IMR-90 (cell line): ENCODE measurements around the gene FBXL20. TPM values are rescaled to one million over a fixed set of nuclear protein-coding genes. Genes with fewer than 3 reads are reported as not detected.

Source experiments
- ATAC-seq: fragments of 200-7000 bp; cut with Tn5 transposase; 2 replicates; pipeline ENCODE4 v1.9.1; 2020; ENCODE audit warnings: low read depth, mild to moderate bottlenecking, moderate library complexity
- BruUV-seq: library from RNA; stranded (reverse); fragments of 400-500 nt; replicated peaks from 2 replicates; lab custom pipeline; 2021; lab: Mats Ljungman, UMichigan
- CTCF ChIA-PET: fragments of 300-600 bp; formaldehyde crosslinking; extraction: SDS; loops from one replicate; lab custom pipeline; 2021; ENCODE audit warnings: antibody characterized with exemption; lab: Yijun Ruan, JAX
- POLR2A ChIA-PET: fragments of 300-600 bp; sonication (Branson Sonifier 250); formaldehyde crosslinking; loops from one replicate; lab custom pipeline; 2022; ENCODE audit warnings: antibody characterized with exemption; ENCODE audit not compliant: unreplicated experiment; lab: Charles Lee
- DNase-seq: peaks from one replicate; pipeline ENCODE4 v3.0.0; 2013
- H2AFZ ChIP-seq: replicated peaks from 2 replicates; pipeline ENCODE3; 2013; ENCODE audit warnings: low read length, mild to moderate bottlenecking; ENCODE audit not compliant: poor library complexity
- H2AK5ac ChIP-seq: 2 replicates; pipeline ENCODE4 v1.6.1; 2013; ENCODE audit warnings: low read depth, low read length, inconsistent platforms
- H2AK9ac ChIP-seq: replicated peaks from 2 replicates; pipeline ENCODE3; 2013; ENCODE audit warnings: mild to moderate bottlenecking, low read depth, low read length, moderate library complexity; ENCODE audit not compliant: poor library complexity
- H2BK120ac ChIP-seq: 2 replicates; pipeline ENCODE4 v1.6.1; 2013; ENCODE audit warnings: low read depth, low read length, inconsistent platforms
- H2BK15ac ChIP-seq: 3 replicates; pipeline ENCODE4 v1.6.1; 2013; ENCODE audit warnings: low read depth, low read length, inconsistent platforms
- H2BK20ac ChIP-seq: 2 replicates; pipeline ENCODE4 v1.6.1; 2013; ENCODE audit warnings: low read depth, mild to moderate bottlenecking, inconsistent platforms, low read length, moderate library complexity
- H2BK5ac ChIP-seq: 2 replicates; pipeline ENCODE4 v1.6.1; 2013; ENCODE audit warnings: mild to moderate bottlenecking, low read depth, low read length, inconsistent platforms; ENCODE audit not compliant: poor library complexity, severe bottlenecking
- H3K14ac ChIP-seq: replicated peaks from 2 replicates; pipeline ENCODE4 v1.6.1; 2013; ENCODE audit warnings: low read depth, low read length, inconsistent platforms
- H3K18ac ChIP-seq: 2 replicates; pipeline ENCODE4 v1.6.1; 2013; ENCODE audit warnings: low read depth, low read length, control low read depth
- H3K23ac ChIP-seq: 2 replicates; pipeline ENCODE4 v1.6.1; 2013; ENCODE audit warnings: low read depth, low read length, inconsistent platforms
- H3K27ac ChIP-seq: 2 replicates; pipeline ENCODE4 v1.5.1; 2013; ENCODE audit warnings: mild to moderate bottlenecking, control low read depth, low read length; ENCODE audit not compliant: insufficient read depth
- H3K27me3 ChIP-seq: 2 replicates; pipeline ENCODE4 v1.6.1; 2013; ENCODE audit warnings: low read length; ENCODE audit not compliant: control insufficient read depth, insufficient read depth
- H3K36me3 ChIP-seq: 2 replicates; pipeline ENCODE4 v1.6.1; 2013; ENCODE audit warnings: low read length, mixed read lengths; ENCODE audit not compliant: control insufficient read depth, insufficient read depth
- H3K4ac ChIP-seq: 2 replicates; pipeline ENCODE4 v1.6.1; 2013; ENCODE audit warnings: low read depth, low read length, inconsistent platforms
- H3K4me1 ChIP-seq: 2 replicates; pipeline ENCODE4 v1.6.1; 2013; ENCODE audit warnings: low read length, mixed read lengths; ENCODE audit not compliant: control insufficient read depth, insufficient read depth
- H3K4me2 ChIP-seq: 2 replicates; pipeline ENCODE4 v1.6.1; 2013; ENCODE audit warnings: low read depth, mild to moderate bottlenecking, control low read depth, low read length, moderate library complexity
- H3K4me3 ChIP-seq: 2 replicates; pipeline ENCODE4 v1.5.1; 2013; ENCODE audit warnings: low read depth, mild to moderate bottlenecking, control low read depth, low read length, moderate library complexity; ENCODE audit not compliant: insufficient read depth
- H3K56ac ChIP-seq: 2 replicates; pipeline ENCODE4 v1.6.1; 2013; ENCODE audit warnings: low read length, inconsistent platforms; ENCODE audit not compliant: insufficient read depth; ENCODE audit errors: extremely low read depth
- H3K79me1 ChIP-seq, 2 experiments: 2 replicates each; pipeline ENCODE4 v1.6.1; 2013; ENCODE audit warnings: low read length in 2 of 2, inconsistent platforms in 1 of 2, low read depth in 1 of 2
- H3K9ac ChIP-seq: 2 replicates; pipeline ENCODE4 v1.6.1; 2013; ENCODE audit warnings: low read depth, low read length, control low read depth
- H3K9me1 ChIP-seq: 2 replicates; pipeline ENCODE4 v1.6.1; 2013; ENCODE audit warnings: low read length, inconsistent platforms; ENCODE audit not compliant: insufficient read depth
- H3K9me3 ChIP-seq: 2 replicates; pipeline ENCODE4 v1.6.1; 2013; ENCODE audit warnings: low read length; ENCODE audit not compliant: control insufficient read depth, insufficient read depth
- H4K20me1 ChIP-seq: 2 replicates; pipeline ENCODE4 v1.6.1; 2013; ENCODE audit warnings: low read length, inconsistent platforms; ENCODE audit not compliant: insufficient read depth
- H4K5ac ChIP-seq: 2 replicates; pipeline ENCODE4 v1.6.1; 2013; ENCODE audit warnings: mild to moderate bottlenecking, low read depth, low read length, control low read depth
- H4K8ac ChIP-seq, 2 experiments: 2 replicates each; pipeline ENCODE4 v1.6.1; 2013; ENCODE audit warnings: low read depth in 2 of 2, low read length in 2 of 2, control low read depth in 1 of 2, inconsistent platforms in 1 of 2
- H4K91ac ChIP-seq: 2 replicates; pipeline ENCODE4 v1.6.1; 2013; ENCODE audit warnings: low read depth, low read length, inconsistent platforms; ENCODE audit not compliant: insufficient read depth
- BHLHE40 ChIP-seq: fragments of 150-350 bp; IDR thresholded peaks from 2 replicates; pipeline ENCODE4 v1.6.1; 2016; ENCODE audit warnings: mild to moderate bottlenecking, low read depth, low read length
- RFX5 ChIP-seq: IDR thresholded peaks from 2 replicates; pipeline ENCODE4 v1.8.0; 2012; ENCODE audit warnings: low read depth, mild to moderate bottlenecking, low read length, moderate library complexity
- whole genome bisulfite sequencing, 2 experiments: methylation state at CpG; one replicate each; pipeline versions ENCODE4 v1.1.5 to v1.1.7; 2013; ENCODE audit warnings: missing lambda C conversion rate in 2 of 2; ENCODE audit not compliant: insufficient read length in 1 of 2; ENCODE audit errors: extremely low coverage in 2 of 2; 5-methylcytosine and 5-hydroxymethylcytosine counted together
- dilution Hi-C: fragments of 300-500 bp; cut with HindIII; formaldehyde crosslinking; loops from one replicate; pipeline ENCODE4 v1.14.3; 2018; ENCODE audit warnings: low sequenced_read_pairs; ENCODE audit not compliant: unreplicated experiment
- in situ Hi-C: fragments of 300-500 bp; cut with MboI; formaldehyde crosslinking; loops from 3 replicates; pipeline ENCODE4 v1.14.3; 2019; ENCODE audit warnings: low sequenced_read_pairs, inconsistent platforms, mixed read lengths
- intact Hi-C: fragments of 100-400 bp; cut with micrococcal nuclease; formaldehyde crosslinking; loops from 2 replicates; pipeline ENCODE4 v1.10.0; 2022
- polyA plus RNA-seq, 3 experiments: library from polyadenylated mRNA; depleted of rRNA; stranded (reverse); fragments of >200 nt; gene quantifications; 2 replicates each; pipeline ENCODE4 v1.2.3, GENCODE V29; 2012; ENCODE audit warnings: low replicate concordance in 1 of 3
- total RNA-seq: library from RNA; depleted of rRNA; stranded (reverse); fragments of >200 nt; gene quantifications from 2 replicates; pipeline ENCODE4 v1.2.3, GENCODE V29; 2012

FBXL20 gene
- total and polyA plus RNA-seq, 2 of the 4 experiments (the other 2 are of a cell fraction): 4.1 to 13.8 TPM

GRCh38 chr17:39402890-39403605 lies 1.6 kb upstream of the FBXL20 start:
- Histone ChIP-seq H3K36me3 (peaks cover 6% of the 10 kb centered on the region), H2BK5ac (no peak overlapping the region), H3K79me1 (peaks cover 3 to 35% of the 10 kb centered on the region in 2 experiments; a peak in 3 of 4 replicates), H4K20me1 (peaks cover 4% of the 10 kb centered on the region; the same call in 1 of the 2 replicates), H2AFZ (no peak overlapping the region), H3K14ac (no peak overlapping the region), H2BK15ac (no peak overlapping the region), H2BK120ac (no peak overlapping the region), H2AK5ac (no peak overlapping the region), H3K9ac (no peak overlapping the region), H3K23ac (no peak overlapping the region), H3K4me3 (no peak overlapping the region), H3K4me1 (peaks cover 7% of the 10 kb centered on the region), H4K5ac (no peak overlapping the region), H2BK20ac (no peak overlapping the region), H4K91ac (no peak overlapping the region), H2AK9ac (no peak overlapping the region), H3K18ac (no peak overlapping the region), H3K27ac (no peak overlapping the region), H3K56ac (no peak overlapping the region), H3K4me2 (no peak overlapping the region), H3K9me3 (no peaks in the 10 kb centered on the region), H3K27me3 (no peaks in the 10 kb centered on the region), H4K8ac (no peak overlapping the region), H3K9me1 (no peaks in the 10 kb centered on the region), H3K4ac (no peak overlapping the region)
- in situ Hi-C loops: loop anchor here (10.0 kb wide), 1 partner anchor 128 kb away; no protein-coding TSS in a partner anchor
- CTCF ChIA-PET: no interaction called here
- dilution Hi-C loops: no loop called here
- POLR2A ChIA-PET: interaction anchor here (0.5 to 0.6 kb wide), 2 partner anchors 29 to 60 kb away, joined by 3 to 25 read pairs; no protein-coding TSS in a partner anchor
- no peak for DNase-seq
- no TSS peak for BruUV-seq
- ATAC-seq: no peak
- no CpG with 5 or more reads among the region's 22 CpGs for whole genome bisulfite sequencing, 2 experiments
- no peak for TF ChIP-seq RFX5
- no peak for TF ChIP-seq BHLHE40
- intact Hi-C loops: no loop called here
